Neural progenitor cell (in vitro differentiated cells): ENCODE data around the gene NSMCE4A. TPM values are rescaled to one million over a fixed set of nuclear protein-coding genes. Genes with fewer than 3 reads are reported as not detected.
"Not testable (repeated sequence)": the region's sequence is repeated elsewhere in the genome, so short reads cannot be mapped to it uniquely, and the experiment has no call there.

ENCODE experiments used
- DNase-seq: peaks from one replicate; pipeline ENCODE4 v3.0.0-alpha.2; 2016; ENCODE audit warnings: low spot score
- H2AFZ ChIP-seq: fragments of 200-600 bp; sonication (generic); replicated peaks from 2 replicates; pipeline ENCODE4 v1.6.1; 2016; ENCODE audit warnings: antibody characterized with exemption
- H3F3A ChIP-seq: fragments of 200-600 bp; sonication (generic); 2 replicates; pipeline ENCODE4 v1.6.1; 2016; ENCODE audit warnings: antibody characterized with exemption, low read depth
- H3K27ac ChIP-seq: fragments of 200-600 bp; sonication (generic); 2 replicates; pipeline ENCODE4 v1.5.1; 2016; ENCODE audit warnings: mild to moderate bottlenecking
- H3K27me3 ChIP-seq: fragments of 200-600 bp; sonication (generic); 2 replicates; pipeline ENCODE4 v1.6.1; 2016; ENCODE audit warnings: mild to moderate bottlenecking, moderate library complexity
- H3K36me3 ChIP-seq: fragments of 200-600 bp; sonication (generic); 2 replicates; pipeline ENCODE4 v1.5.1; 2016
- H3K4me1 ChIP-seq: fragments of 200-600 bp; sonication (generic); 2 replicates; pipeline ENCODE4 v1.6.1; 2016; ENCODE audit warnings: mixed run types
- H3K4me2 ChIP-seq: fragments of 200-600 bp; sonication (generic); 2 replicates; pipeline ENCODE4 v1.6.1; 2016
- H3K4me3 ChIP-seq: fragments of 200-600 bp; sonication (generic); 2 replicates; pipeline ENCODE4 v1.5.1; 2016
- H3K79me2 ChIP-seq: fragments of 200-600 bp; sonication (generic); 2 replicates; pipeline ENCODE4 v1.6.1; 2016; ENCODE audit warnings: low read depth
- H3K9ac ChIP-seq: fragments of 200-600 bp; sonication (generic); 2 replicates; pipeline ENCODE4 v1.6.1; 2016
- H3K9me3 ChIP-seq: fragments of 200-600 bp; sonication (generic); 2 replicates; pipeline ENCODE4 v1.5.1; 2016; ENCODE audit warnings: low read depth
- H4K20me1 ChIP-seq: fragments of 200-600 bp; sonication (generic); 2 replicates; pipeline ENCODE4 v1.6.1; 2016; ENCODE audit warnings: low read depth
- H3K27ac Mint-ChIP-seq: 3 replicates; pipeline ENCODE4 v1.8.0; 2021; ENCODE audit warnings: mixed read lengths
- H3K27me3 Mint-ChIP-seq: 2 replicates; pipeline ENCODE4 v1.8.0; 2022; ENCODE audit warnings: low read depth, mild to moderate bottlenecking, inconsistent platforms, moderate library complexity, mixed read lengths; ENCODE audit not compliant: insufficient read depth
- H3K36me3 Mint-ChIP-seq: 3 replicates; pipeline ENCODE4 v1.8.0; 2021; ENCODE audit warnings: mixed read lengths
- H3K4me1 Mint-ChIP-seq: 3 replicates; pipeline ENCODE4 v1.8.0; 2021; ENCODE audit warnings: mixed read lengths
- H3K4me3 Mint-ChIP-seq: 3 replicates; pipeline ENCODE4 v1.8.0; 2021; ENCODE audit warnings: mild to moderate bottlenecking, moderate library complexity, mixed read lengths
- H3K9me3 Mint-ChIP-seq: 3 replicates; pipeline ENCODE4 v1.8.0; 2020; ENCODE audit warnings: mixed read lengths
- EZH2 ChIP-seq: fragments of 200-600 bp; sonication (generic); IDR thresholded peaks from 2 replicates; pipeline ENCODE4 v1.6.1; 2017; ENCODE audit warnings: antibody characterized with exemption, mild to moderate bottlenecking, moderate library complexity
- EZH2phosphoT487 ChIP-seq: fragments of 200-600 bp; sonication (generic); IDR thresholded peaks from 2 replicates; pipeline ENCODE4 v1.6.1; 2017; ENCODE audit warnings: antibody characterized with exemption
- total RNA-seq: library from RNA; depleted of rRNA; stranded (reverse); fragments of >200 nt; gene quantifications from 2 replicates; pipeline ENCODE4 v1.2.3, GENCODE V29; 2015; ENCODE audit warnings: low replicate concordance
- TF ChIP-seq, protein P1 (sequence below): fragments of 200-600 bp; sonication (generic); IDR thresholded peaks from 2 replicates; pipeline ENCODE4 v1.5.1; 2017; ENCODE audit warnings: antibody characterized with exemption, mild to moderate bottlenecking

Gene NSMCE4A
- total RNA-seq, 1 donor from 2014 or later, result 223 TPM

DNA sequence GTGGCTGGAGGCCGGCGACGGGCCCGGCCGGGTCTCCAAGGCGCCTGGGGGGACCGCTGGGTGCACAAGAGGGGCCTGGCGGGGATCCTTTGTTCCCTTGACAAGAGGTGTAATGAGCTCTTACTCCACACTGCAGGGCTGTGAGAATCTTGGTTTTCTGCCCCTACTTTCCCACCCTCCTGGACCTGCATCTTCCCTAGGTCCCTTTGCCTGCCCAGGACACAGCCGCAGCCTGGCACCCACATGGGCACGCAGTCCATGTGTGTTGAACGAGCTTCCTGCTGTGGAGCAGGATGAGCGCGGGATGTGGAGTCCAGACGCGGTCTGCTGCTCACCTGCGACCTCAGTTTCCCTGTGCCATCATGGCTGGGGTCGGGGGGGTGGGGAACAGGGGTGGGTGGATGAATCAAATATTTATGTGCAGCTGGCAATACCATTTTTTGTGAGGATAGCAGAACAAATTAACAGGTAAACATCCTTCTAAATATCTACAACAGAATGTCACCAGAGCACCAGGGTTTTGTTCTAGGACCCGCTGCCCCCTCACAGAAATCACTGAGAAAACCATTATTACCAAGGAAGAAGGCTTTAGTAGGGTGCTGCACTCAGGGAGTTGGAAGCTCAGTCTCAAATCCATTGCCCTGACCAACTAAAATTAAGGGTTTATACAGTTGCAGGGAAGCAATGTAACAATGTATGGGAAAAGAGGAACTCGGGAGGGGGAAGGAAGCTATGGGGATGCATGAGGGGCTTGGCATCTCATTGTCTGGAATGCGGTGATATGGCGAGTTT, 474 bp upstream of the NSMCE4A start:
- peak overlapping the region; percentile 86 for H3K4me3 Mint-ChIP-seq
- H3F3A ChIP-seq, result peaks cover 18% of the 10 kb centered on the region

DNA sequence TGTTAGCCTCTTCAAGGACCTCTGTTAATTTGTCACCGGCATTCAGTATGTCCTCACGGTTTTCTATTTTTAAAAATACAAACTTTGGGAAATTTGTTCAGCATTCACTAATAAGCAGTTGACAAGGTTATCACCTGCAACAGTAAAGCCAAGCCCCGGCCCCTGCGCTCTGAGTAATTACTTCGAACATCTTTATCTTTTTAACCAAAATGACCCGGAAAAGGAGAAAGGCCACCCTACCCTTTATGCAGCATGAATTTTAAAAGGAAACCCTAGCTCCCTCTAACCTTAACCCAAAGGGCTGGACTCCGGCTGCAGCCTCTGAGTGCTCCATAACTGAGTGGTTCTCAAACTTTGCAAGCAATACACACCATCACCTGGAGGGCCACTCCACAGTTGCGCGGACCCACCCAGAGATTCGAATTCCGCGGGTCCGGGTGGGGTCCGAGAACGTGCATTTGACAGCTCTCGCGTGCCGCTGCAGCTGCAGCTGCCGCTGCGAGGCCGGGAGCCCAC, 940 bp downstream of the NSMCE4A start:
- peaks cover 23% of the 10 kb centered on the region for H3K9me3 Mint-ChIP-seq
- peak overlapping the region; percentile 78 for H2AFZ ChIP-seq
- H3K9ac ChIP-seq, result peak overlapping the region; percentile 89
- peaks cover 22% of the 10 kb centered on the region for H4K20me1 ChIP-seq
- no peaks in the 10 kb centered on the region for H3K36me3 ChIP-seq
- TF ChIP-seq EZH2 (no peak), EZH2phosphoT487 (no peak)
- TF ChIP-seq, protein P1, sequence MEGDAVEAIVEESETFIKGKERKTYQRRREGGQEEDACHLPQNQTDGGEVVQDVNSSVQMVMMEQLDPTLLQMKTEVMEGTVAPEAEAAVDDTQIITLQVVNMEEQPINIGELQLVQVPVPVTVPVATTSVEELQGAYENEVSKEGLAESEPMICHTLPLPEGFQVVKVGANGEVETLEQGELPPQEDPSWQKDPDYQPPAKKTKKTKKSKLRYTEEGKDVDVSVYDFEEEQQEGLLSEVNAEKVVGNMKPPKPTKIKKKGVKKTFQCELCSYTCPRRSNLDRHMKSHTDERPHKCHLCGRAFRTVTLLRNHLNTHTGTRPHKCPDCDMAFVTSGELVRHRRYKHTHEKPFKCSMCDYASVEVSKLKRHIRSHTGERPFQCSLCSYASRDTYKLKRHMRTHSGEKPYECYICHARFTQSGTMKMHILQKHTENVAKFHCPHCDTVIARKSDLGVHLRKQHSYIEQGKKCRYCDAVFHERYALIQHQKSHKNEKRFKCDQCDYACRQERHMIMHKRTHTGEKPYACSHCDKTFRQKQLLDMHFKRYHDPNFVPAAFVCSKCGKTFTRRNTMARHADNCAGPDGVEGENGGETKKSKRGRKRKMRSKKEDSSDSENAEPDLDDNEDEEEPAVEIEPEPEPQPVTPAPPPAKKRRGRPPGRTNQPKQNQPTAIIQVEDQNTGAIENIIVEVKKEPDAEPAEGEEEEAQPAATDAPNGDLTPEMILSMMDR, result no peak
- H3K4me1 Mint-ChIP-seq, result peaks cover 16% of the 10 kb centered on the region
- peaks cover 34% of the 10 kb centered on the region for H3K79me2 ChIP-seq
- peak overlapping the region; percentile 91 for H3K4me3 Mint-ChIP-seq
- H3K4me3 ChIP-seq, result peak overlapping the region; percentile 81
- H3K4me2 ChIP-seq, result peak overlapping the region; percentile 88
- no peaks in the 10 kb centered on the region for H3K27me3 ChIP-seq
- peaks cover 18% of the 10 kb centered on the region for H3F3A ChIP-seq
- peaks cover 12% of the 10 kb centered on the region for H3K4me1 ChIP-seq
- peaks cover 30% of the 10 kb centered on the region for H3K36me3 Mint-ChIP-seq
- peaks cover 3% of the 10 kb centered on the region for H3K27me3 Mint-ChIP-seq
- no peak overlapping the region for H3K27ac ChIP-seq
- peaks cover 9% of the 10 kb centered on the region for H3K9me3 ChIP-seq
- no peak for DNase-seq
- H3K27ac Mint-ChIP-seq, result no peak overlapping the region

More for the DNA sequence above, 474 bp upstream of the NSMCE4A start:
- Histone ChIP-seq H3K9me3 (peaks cover 9% of the 10 kb centered on the region), H3K27me3 (no peaks in the 10 kb centered on the region), H3K9ac (no peak overlapping the region), H3K79me2 (peaks cover 34% of the 10 kb centered on the region), H3K4me1 (peaks cover 12% of the 10 kb centered on the region), H3K36me3 (no peaks in the 10 kb centered on the region), H3K27ac (peak overlapping the region; percentile 95), H2AFZ (peak overlapping the region; percentile 78), H3K4me3 (peak overlapping the region; percentile 81), H3K4me2 (peak overlapping the region; percentile 88), H4K20me1 (peaks cover 22% of the 10 kb centered on the region)
- peaks cover 23% of the 10 kb centered on the region for H3K9me3 Mint-ChIP-seq
- TF ChIP-seq EZH2phosphoT487 (peak; percentile 43), EZH2 (no peak)
- H3K27ac Mint-ChIP-seq, result no peak overlapping the region
- H3K4me1 Mint-ChIP-seq, result peaks cover 16% of the 10 kb centered on the region
- H3K27me3 Mint-ChIP-seq, result peaks cover 3% of the 10 kb centered on the region
- peaks cover 27% of the 10 kb centered on the region for H3K36me3 Mint-ChIP-seq
- DNase-seq, result peak; percentile 6

DNA sequence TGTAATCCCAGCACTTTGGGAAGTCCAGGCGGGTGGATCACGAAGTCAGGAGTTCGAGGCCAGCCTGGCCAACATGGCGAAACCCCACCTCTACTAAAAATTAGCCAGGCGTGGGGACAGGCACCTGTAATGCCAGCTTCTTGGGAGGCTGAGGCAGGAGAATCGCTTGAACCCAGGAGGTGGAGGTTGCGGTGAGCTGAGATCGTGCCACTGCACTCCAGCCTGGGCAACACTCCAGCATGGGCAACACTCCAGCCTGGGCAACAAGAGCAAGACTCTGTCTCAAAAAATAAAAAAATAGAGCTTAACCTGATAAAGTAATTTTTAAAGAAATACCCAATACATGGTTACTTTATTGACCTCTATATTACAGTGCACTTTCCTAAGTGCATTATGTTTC, 5.9 kb downstream of the NSMCE4A start:
- peaks cover 12% of the 10 kb centered on the region for H3K4me1 ChIP-seq
- H3K4me2 ChIP-seq, H3K27ac Mint-ChIP-seq, H3K9ac ChIP-seq, H3K4me3 ChIP-seq, H3K9me3 Mint-ChIP-seq, H3K27me3 ChIP-seq, H3K4me3 Mint-ChIP-seq, DNase-seq, H3K27ac ChIP-seq, H3K27me3 Mint-ChIP-seq, H3F3A ChIP-seq, H2AFZ ChIP-seq, H3K9me3 ChIP-seq: not testable (repeated sequence)
- Mint-ChIP-seq H3K4me1 (peaks cover 15% of the 10 kb centered on the region), H3K36me3 (peaks cover 35% of the 10 kb centered on the region)
- H4K20me1 ChIP-seq, result peaks cover 18% of the 10 kb centered on the region
- peaks cover 29% of the 10 kb centered on the region for H3K79me2 ChIP-seq
- peaks cover 15% of the 10 kb centered on the region for H3K36me3 ChIP-seq

DNA sequence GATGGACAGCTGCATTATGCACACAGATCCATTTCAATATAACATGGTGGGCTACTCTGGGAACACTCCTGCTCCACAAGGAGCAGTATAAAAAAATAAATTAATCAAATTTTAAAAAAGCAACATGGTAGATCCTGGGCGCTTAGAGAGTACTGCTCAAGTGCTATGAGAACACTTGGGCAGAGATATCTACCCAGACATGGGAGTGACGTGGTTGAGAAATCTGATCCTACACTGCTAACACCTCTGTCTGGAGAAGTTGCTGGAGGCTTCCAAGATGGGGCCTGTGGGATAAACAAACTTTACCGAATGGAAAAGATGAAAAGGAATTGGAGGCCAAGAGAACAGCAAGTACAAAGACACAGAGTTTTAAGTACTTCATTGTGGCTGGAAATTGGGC, 9.0 kb downstream of the NSMCE4A start:
- no peaks in the 10 kb centered on the region for H3F3A ChIP-seq
- no peaks in the 10 kb centered on the region for H3K27me3 Mint-ChIP-seq
- no peaks in the 10 kb centered on the region for H3K27me3 ChIP-seq
- peaks cover 32% of the 10 kb centered on the region for H3K36me3 Mint-ChIP-seq
- TF ChIP-seq, protein P1, result no peak
- TF ChIP-seq EZH2 (no peak), EZH2phosphoT487 (no peak)
- no peaks in the 10 kb centered on the region for H3K9me3 Mint-ChIP-seq
- H3K9me3 ChIP-seq, result no peaks in the 10 kb centered on the region
- no peaks in the 10 kb centered on the region for H3K4me1 Mint-ChIP-seq
- no peak overlapping the region for H3K4me2 ChIP-seq
- DNase-seq, result no peak
- no peak overlapping the region for H3K9ac ChIP-seq
- H2AFZ ChIP-seq, result no peak overlapping the region
- no peak overlapping the region for H3K27ac Mint-ChIP-seq
- peaks cover 25% of the 10 kb centered on the region for H3K36me3 ChIP-seq
- H3K4me3 ChIP-seq, result no peak overlapping the region
- no peaks in the 10 kb centered on the region for H4K20me1 ChIP-seq
- H3K4me1 ChIP-seq, result no peaks in the 10 kb centered on the region
- H3K4me3 Mint-ChIP-seq, result no peak overlapping the region
- no peak overlapping the region for H3K27ac ChIP-seq
- no peaks in the 10 kb centered on the region for H3K79me2 ChIP-seq
